Activated naive CD4-positive, alpha-beta T cell treated with anti-CD3 and anti-CD28 coated beads, Interleukin-2, amount 10 ng/mL, durations not matched to agents 7 days and 5 days (primary cell): ENCODE measurements around the gene IGF2BP2.

Experiments used
- CTCF ChIA-PET: fragments of 350-600 bp; sonication (Branson Sonifier 250); formaldehyde crosslinking; loops from one replicate; lab custom pipeline; 2021; ENCODE audit warnings: antibody characterized with exemption; lab: Charles Lee
- DNase-seq: peaks from one replicate; pipeline ENCODE4 v3.0.0-alpha.2; 2020
- H3K27ac Mint-ChIP-seq: one replicate; pipeline ENCODE4 v1.8.0; 2021; ENCODE audit warnings: mild to moderate bottlenecking, moderate library complexity, mixed read lengths
- H3K27me3 Mint-ChIP-seq: one replicate; pipeline ENCODE4 v1.8.0; 2021; ENCODE audit warnings: mild to moderate bottlenecking, mixed read lengths
- H3K36me3 Mint-ChIP-seq: one replicate; pipeline ENCODE4 v1.8.0; 2021; ENCODE audit warnings: mixed read lengths
- H3K4me1 Mint-ChIP-seq: one replicate; pipeline ENCODE4 v1.8.0; 2021; ENCODE audit warnings: mixed read lengths
- H3K4me3 Mint-ChIP-seq: one replicate; pipeline ENCODE4 v1.8.0; 2021; ENCODE audit warnings: mild to moderate bottlenecking, moderate library complexity, mixed read lengths
- H3K9me3 Mint-ChIP-seq: one replicate; pipeline ENCODE4 v1.8.0; 2021; ENCODE audit warnings: mixed read lengths

IGF2BP2 gene

GRCh38 chr3:185718736-185719593, 105.9 kb downstream of the IGF2BP2 start:
- no peak overlapping the region for H3K4me3 Mint-ChIP-seq
- H3K9me3 Mint-ChIP-seq: no peaks in the 10 kb centered on the region
- H3K4me1 Mint-ChIP-seq: no peaks in the 10 kb centered on the region
- peaks cover 31% of the 10 kb centered on the region for H3K27me3 Mint-ChIP-seq
- H3K36me3 Mint-ChIP-seq: no peaks in the 10 kb centered on the region
- CTCF ChIA-PET: no interaction called here
- DNase-seq: no peak
- no peak overlapping the region for H3K27ac Mint-ChIP-seq

- CTCF ChIA-PET: no interaction called here
- no peaks in the 10 kb centered on the region for H3K9me3 Mint-ChIP-seq
- no peaks in the 10 kb centered on the region for H3K36me3 Mint-ChIP-seq
- no peaks in the 10 kb centered on the region for H3K4me1 Mint-ChIP-seq
- DNase-seq: no peak
- H3K27me3 Mint-ChIP-seq: peaks cover 23% of the 10 kb centered on the region
- no peak overlapping the region for H3K27ac Mint-ChIP-seq
- no peak overlapping the region for H3K4me3 Mint-ChIP-seq
Measured at GRCh38 chr3:185717627-185718402, 107.0 kb downstream of the IGF2BP2 start.

- CTCF ChIA-PET: no interaction called here
Measured at GRCh38 chr3:185717121-185717520, 107.7 kb downstream of the IGF2BP2 start.

GRCh38 chr3:185716436-185717108, 108.3 kb downstream of the IGF2BP2 start:
- H3K4me3 Mint-ChIP-seq: no peak overlapping the region

More at GRCh38 chr3:185717121-185717520, 107.7 kb downstream of the IGF2BP2 start:
- H3K27me3 Mint-ChIP-seq: peaks cover 22% of the 10 kb centered on the region
- no peak overlapping the region for H3K4me3 Mint-ChIP-seq
- no peaks in the 10 kb centered on the region for H3K9me3 Mint-ChIP-seq
- H3K4me1 Mint-ChIP-seq: no peaks in the 10 kb centered on the region
- H3K36me3 Mint-ChIP-seq: no peaks in the 10 kb centered on the region
- no peak for DNase-seq
- no peak overlapping the region for H3K27ac Mint-ChIP-seq

GRCh38 chr3:185715091-185715490, 109.8 kb downstream of the IGF2BP2 start:
- Mint-ChIP-seq H3K4me3 (no peak overlapping the region), H3K36me3 (no peaks in the 10 kb centered on the region), H3K27me3 (peaks cover 28% of the 10 kb centered on the region), H3K27ac (no peak overlapping the region), H3K9me3 (no peaks in the 10 kb centered on the region), H3K4me1 (no peaks in the 10 kb centered on the region)
- CTCF ChIA-PET: no interaction called here
- no peak for DNase-seq

More at GRCh38 chr3:185716436-185717108, 108.3 kb downstream of the IGF2BP2 start:
- CTCF ChIA-PET: no interaction called here
- Mint-ChIP-seq H3K4me1 (no peaks in the 10 kb centered on the region), H3K27me3 (peaks cover 23% of the 10 kb centered on the region), H3K27ac (no peak overlapping the region), H3K9me3 (no peaks in the 10 kb centered on the region), H3K36me3 (no peaks in the 10 kb centered on the region)
- no peak for DNase-seq

GRCh38 chr3:185714085-185714484, 110.8 kb downstream of the IGF2BP2 start:
- Mint-ChIP-seq H3K4me3 (no peak overlapping the region), H3K36me3 (no peaks in the 10 kb centered on the region), H3K9me3 (no peaks in the 10 kb centered on the region), H3K27ac (no peak overlapping the region), H3K27me3 (peaks cover 24% of the 10 kb centered on the region), H3K4me1 (no peaks in the 10 kb centered on the region)
- no peak for DNase-seq
- CTCF ChIA-PET: no interaction called here

GRCh38 chr3:185713015-185713414, 111.8 kb downstream of the IGF2BP2 start:
- no peak overlapping the region for H3K27ac Mint-ChIP-seq
- H3K9me3 Mint-ChIP-seq: no peaks in the 10 kb centered on the region
- H3K4me1 Mint-ChIP-seq: no peaks in the 10 kb centered on the region
- DNase-seq: no peak
- H3K27me3 Mint-ChIP-seq: peaks cover 31% of the 10 kb centered on the region
- CTCF ChIA-PET: no interaction called here
- no peak overlapping the region for H3K4me3 Mint-ChIP-seq
- H3K36me3 Mint-ChIP-seq: no peaks in the 10 kb centered on the region

- Mint-ChIP-seq H3K9me3 (no peaks in the 10 kb centered on the region), H3K36me3 (no peaks in the 10 kb centered on the region), H3K4me1 (no peaks in the 10 kb centered on the region), H3K27me3 (peaks cover 33% of the 10 kb centered on the region), H3K4me3 (no peak overlapping the region), H3K27ac (no peak overlapping the region)
- CTCF ChIA-PET: no interaction called here
- DNase-seq: no peak
Measured at GRCh38 chr3:185712337-185712736, 112.5 kb downstream of the IGF2BP2 start.

GRCh38 chr3:185711255-185711870, 113.5 kb downstream of the IGF2BP2 start:
- Mint-ChIP-seq H3K27me3 (peaks cover 32% of the 10 kb centered on the region), H3K9me3 (no peaks in the 10 kb centered on the region), H3K4me3 (no peak overlapping the region), H3K36me3 (no peaks in the 10 kb centered on the region), H3K27ac (no peak overlapping the region), H3K4me1 (no peaks in the 10 kb centered on the region)
- no peak for DNase-seq
- CTCF ChIA-PET: no interaction called here

GRCh38 chr3:185709251-185709955, 115.4 kb downstream of the IGF2BP2 start:
- CTCF ChIA-PET: no interaction called here
- Mint-ChIP-seq H3K4me1 (no peaks in the 10 kb centered on the region), H3K4me3 (no peak overlapping the region), H3K27me3 (peaks cover 31% of the 10 kb centered on the region), H3K27ac (no peak overlapping the region), H3K9me3 (no peaks in the 10 kb centered on the region), H3K36me3 (no peaks in the 10 kb centered on the region)
- DNase-seq: no peak

GRCh38 chr3:185708392-185708791, 116.5 kb downstream of the IGF2BP2 start:
- Mint-ChIP-seq H3K4me1 (no peaks in the 10 kb centered on the region), H3K36me3 (no peaks in the 10 kb centered on the region), H3K4me3 (no peak overlapping the region), H3K9me3 (no peaks in the 10 kb centered on the region), H3K27me3 (peaks cover 37% of the 10 kb centered on the region), H3K27ac (no peak overlapping the region)
- CTCF ChIA-PET: no interaction called here
- DNase-seq: no peak

GRCh38 chr3:185705498-185705897, 119.3 kb downstream of the IGF2BP2 start:
- Mint-ChIP-seq H3K4me1 (peaks cover 2% of the 10 kb centered on the region), H3K27ac (no peak overlapping the region), H3K4me3 (no peak overlapping the region), H3K27me3 (peaks cover 42% of the 10 kb centered on the region), H3K36me3 (no peaks in the 10 kb centered on the region), H3K9me3 (no peaks in the 10 kb centered on the region)
- CTCF ChIA-PET: no interaction called here
- DNase-seq: no peak
